Measurements from ENCODE around the gene NPM1.
"Not testable (repeated sequence)": the region's sequence is repeated elsewhere in the genome, so short reads cannot be mapped to it uniquely, and the experiment has no call there.

NPM1 gene, protein sequence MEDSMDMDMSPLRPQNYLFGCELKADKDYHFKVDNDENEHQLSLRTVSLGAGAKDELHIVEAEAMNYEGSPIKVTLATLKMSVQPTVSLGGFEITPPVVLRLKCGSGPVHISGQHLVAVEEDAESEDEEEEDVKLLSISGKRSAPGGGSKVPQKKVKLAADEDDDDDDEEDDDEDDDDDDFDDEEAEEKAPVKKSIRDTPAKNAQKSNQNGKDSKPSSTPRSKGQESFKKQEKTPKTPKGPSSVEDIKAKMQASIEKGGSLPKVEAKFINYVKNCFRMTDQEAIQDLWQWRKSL

DNA sequence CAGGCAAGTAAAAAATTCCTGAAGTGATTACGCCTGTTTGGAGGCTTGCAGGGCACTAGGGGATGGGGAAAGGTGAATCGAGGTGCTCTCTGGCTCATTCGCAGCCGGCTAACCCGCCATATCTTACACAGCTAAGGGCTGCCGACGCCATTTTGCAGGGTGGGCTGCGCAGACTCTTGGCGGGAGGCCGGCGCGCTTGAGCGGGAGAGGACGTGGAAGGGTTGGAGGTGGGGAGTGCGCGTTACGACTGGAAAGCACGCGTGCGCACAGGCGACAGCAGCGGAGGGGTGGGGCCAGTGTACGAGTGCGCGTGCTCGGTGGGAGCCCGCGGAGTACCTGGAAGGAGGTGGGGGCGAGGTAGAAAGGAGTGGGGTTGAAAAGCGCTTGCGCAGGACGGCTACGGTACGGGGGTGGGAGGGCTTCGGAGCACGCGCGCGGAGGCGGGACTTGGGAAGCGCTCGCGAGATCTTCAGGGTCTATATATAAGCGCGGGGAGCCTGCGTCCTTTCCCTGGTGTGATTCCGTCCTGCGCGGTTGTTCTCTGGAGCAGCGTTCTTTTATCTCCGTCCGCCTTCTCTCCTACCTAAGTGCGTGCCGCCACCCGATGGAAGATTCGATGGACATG, at the start of gene NPM1:
NPM1 (plus strand) TSS at position 505 of the 625 bp plus-strand sequence; CDS start at position 605, 100 bp downstream.
- peak; percentile 99 for DNase-seq (ENCODE audit: low spot score)

DNA sequence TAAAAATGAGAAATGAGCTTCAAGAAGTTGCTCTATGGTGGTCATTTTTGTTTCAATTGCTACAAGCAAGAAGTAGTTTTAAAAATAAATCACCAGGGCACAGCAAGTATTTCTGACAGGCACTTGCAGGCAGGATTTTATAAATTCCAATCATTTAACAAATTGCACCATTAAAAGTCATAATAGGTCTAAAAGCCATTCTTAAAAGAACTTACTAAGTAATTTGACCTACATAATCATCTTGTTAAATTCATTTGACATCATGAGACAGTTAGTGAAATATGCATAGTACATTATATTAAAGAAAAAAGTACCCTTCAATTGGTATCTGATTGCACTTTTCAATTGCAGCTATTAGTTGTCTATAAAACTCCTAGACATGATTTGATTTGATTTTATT, 47.6 kb upstream of the NPM1 start:
- DNase-seq (ENCODE audit: low spot score), result no peak

DNA sequence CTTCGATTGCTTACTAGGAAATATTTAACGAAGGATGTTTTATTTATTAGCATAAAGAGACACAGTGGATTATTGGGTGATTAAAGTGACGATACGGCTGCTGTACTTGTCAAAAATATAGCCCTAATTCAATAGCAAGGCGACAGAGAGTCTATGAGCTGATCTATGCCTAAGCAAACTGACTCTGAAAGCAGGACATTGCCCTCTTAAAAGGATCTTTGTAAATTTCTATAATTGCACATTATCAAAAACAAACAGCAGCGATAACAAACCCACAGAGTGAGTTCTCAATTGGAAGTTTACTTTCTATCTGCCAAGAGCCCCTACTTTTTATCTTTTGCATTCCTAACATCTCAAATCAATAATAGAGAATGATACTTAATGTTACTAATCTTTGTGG, 47.2 kb upstream of the NPM1 start:
- no peak for DNase-seq (ENCODE audit: low spot score)

DNA sequence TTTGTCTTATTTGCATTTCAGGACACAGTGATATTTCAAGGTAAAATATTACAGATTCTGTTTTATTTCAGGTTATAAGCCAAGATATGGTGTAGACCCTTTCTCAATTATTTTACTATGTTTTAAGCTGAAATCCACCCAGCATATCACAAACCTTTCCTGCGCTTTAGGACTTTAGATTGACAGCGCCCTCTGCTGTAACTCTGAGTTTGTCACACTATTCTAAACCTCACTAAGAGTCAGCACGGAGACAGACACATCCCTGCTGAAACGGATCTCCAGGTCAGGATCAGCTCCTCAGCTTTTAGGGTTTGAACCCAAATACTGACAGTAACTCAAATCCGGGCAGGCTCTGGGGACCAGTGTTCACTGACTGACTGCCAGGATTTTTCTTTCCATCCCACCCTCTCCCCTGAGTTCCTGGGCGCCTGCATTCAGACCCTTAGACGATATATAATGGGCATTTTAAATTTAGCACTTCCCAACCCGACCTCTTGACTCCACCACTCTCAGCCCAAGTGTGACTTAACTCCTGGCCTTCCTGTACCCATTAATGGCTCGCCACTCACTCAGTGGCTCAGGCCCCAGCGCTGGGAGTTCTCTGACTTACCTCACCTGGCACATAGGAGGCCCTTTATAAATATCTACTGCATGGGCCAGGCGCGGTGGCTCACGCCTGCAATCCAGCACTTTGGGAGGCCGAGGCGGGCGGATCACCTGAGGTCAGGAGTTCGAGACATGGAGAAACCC, 45.1 kb upstream of the NPM1 start:
- DNase-seq (ENCODE audit: low spot score), result peak; percentile 27

DNA sequence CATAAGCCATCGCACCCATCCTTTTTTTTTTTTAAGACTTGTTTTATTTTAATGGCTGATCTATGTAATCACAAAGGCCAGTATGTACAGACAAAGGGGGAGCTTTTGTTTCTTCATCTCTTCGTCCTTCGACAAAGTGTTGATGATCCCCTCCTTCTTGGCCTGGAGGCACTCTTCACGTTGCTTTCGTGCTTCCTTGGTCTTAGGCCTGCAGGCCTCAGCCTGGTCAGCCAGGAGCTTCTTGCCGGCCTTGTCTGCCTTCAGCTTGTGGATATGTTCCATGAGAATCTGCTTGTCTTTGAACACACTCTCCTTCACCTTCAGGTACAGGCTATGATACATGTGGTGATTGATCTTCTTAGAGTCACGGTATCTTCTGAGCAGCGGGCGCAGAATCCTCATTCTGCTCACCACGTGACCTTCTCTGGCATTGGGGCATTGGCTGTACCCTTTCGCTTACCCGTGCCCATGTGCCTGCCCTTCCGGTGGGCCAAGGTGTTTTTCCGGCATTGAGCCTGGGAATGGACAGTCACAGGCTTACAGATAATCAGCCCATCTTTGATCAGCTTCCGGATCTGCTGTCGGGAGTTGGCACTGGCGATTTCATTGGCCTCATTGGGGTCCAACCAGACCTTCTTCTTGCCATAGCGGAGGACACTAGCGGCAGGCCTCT, 42.6 kb upstream of the NPM1 start:
- no peak for DNase-seq (ENCODE audit: low spot score)

DNA sequence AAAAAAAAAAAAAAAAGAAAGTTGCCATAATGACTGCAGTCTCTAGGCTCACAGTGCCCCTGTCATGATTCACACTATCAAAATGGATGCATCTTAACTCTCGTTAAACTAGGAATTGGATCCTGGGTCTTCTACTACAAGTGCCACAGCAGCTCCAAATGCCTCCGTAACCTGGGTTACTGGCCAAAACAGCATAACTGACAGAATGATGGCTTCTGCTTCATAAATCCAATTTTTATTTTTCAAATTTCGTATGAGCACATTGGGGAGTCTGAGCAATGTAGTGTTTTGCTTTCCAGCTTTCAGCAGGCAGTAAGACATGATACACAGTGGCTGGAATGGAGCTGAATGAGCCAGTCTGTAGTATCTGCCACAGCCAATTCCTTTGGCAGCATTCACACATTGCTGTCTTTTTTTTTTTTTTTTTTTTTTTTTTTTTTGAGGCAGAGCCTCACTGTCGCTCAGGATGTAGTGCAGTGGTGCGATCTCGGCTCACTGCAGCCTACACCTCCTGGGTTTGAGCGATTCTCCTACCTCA, 36.0 kb upstream of the NPM1 start:
- DNase-seq (ENCODE audit: low spot score), result no peak

DNA sequence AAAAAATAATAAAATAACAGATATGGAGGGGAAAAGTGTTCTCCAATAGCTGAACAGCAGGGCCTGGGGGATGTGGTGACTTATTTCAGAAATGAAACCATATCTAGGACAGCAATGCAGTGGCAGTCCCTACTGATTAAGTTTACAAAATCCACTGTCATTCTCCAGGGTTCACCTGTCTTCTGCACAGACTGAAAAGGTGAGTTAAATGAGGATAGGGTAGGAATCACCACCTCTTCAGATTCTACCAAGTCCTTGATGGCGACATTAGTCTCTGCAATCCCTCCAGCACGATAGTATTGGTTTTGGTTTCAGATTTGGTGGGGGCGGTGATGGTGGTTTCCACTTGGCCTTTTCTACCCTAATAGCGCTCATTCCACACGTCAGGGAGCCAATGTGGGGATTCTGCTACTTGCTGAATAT, 32.3 kb upstream of the NPM1 start:
- peak; percentile 48 for DNase-seq (ENCODE audit: low spot score)

DNA sequence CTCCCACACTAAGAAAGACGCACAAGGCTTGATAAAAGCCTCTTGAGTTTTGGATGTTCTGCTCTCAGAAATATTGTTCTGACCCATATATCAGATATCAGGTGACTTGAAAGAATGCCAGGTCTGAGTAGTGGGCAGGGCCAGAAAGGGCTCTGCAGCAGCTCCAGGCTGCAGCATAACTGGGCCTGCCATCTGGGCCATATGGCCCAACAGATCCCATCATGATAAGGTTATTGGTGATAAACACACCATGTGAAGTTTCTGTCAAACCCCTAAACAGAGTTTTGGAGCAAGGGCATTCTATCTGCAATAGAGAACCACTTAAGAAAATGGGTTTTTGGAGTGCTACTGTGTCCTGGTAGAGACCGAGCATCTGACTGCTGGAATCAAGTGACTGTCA, 29.8 kb upstream of the NPM1 start:
- no peak for DNase-seq (ENCODE audit: low spot score)

DNA sequence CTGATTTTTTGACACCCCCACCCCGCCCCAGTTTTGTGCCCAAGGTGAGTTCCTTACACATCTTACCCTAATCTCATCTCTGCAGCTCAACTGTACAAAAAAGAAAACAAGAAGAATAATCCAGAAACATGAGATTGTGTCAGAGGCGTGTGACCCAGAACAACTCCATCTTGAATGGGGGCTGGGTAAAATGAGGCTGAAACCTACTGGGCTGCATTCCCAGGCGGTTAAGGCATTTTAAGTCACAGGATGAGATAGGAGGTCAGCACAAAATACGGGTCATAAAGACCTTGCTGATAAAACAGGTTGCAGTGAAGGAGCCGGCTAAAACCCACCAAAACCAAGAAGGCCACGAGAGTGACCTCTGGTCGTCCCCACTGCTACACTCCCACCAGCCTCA, 26.5 kb upstream of the NPM1 start:
- not testable (repeated sequence) for DNase-seq (ENCODE audit: low spot score)

DNA sequence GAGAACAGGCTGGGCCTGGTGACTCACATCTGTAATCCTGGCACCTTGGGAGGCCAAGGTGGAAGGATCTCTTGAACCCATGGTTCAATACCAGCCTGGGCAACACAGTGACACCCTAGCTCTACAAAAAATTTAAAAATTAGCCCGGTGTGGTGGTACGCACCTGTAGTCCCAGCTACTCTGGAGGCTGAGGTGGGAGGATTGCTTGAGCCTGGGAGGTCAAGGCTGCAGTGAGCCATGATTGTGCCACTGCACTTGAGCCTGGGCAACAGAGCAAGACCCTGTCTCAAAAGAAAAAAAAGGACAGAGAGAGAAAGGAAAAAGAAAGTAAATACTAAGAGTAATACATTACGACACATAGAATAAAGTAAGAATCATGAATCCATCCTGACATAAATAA, 24.4 kb upstream of the NPM1 start:
- DNase-seq (ENCODE audit: low spot score), result not testable (repeated sequence)

DNA sequence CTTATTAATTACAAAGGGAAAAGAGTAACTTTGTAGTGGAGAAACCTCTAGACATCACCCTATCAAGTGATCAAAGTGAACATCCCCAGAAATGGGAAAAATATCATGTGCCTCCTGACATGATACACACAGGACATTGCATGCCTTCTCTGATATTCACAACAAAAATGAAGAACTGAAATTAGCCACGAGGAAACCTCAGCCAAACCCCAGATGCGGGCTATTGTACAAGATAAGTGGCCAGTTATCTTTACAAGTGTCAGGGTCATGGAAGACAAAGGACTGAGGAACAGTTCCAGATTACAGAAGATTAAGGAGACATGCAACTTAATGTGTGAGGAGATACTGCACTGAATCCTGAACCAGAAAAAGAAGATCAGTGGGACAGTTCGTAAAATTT, 23.8 kb upstream of the NPM1 start:
- DNase-seq (ENCODE audit: low spot score), result no peak

DNA sequence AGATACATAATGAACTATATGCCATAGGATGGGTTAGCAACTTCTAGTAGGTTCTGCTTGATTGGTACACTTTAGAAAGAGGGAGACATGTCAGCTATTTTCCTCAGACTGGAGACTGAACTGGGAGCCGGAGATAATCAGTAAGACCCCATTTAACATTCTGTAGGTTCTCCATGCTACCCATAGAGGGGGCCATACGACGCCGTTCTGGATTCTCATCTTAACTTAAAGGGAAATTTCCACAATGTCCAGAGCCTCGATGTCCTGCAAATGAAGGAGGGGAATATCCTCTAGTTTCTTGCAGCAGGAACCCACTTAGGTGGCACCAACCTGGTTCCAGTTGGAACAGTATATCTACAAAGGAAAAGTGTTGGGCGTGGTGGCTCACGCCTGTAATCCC, 22.3 kb upstream of the NPM1 start:
- no peak for DNase-seq (ENCODE audit: low spot score)

DNA sequence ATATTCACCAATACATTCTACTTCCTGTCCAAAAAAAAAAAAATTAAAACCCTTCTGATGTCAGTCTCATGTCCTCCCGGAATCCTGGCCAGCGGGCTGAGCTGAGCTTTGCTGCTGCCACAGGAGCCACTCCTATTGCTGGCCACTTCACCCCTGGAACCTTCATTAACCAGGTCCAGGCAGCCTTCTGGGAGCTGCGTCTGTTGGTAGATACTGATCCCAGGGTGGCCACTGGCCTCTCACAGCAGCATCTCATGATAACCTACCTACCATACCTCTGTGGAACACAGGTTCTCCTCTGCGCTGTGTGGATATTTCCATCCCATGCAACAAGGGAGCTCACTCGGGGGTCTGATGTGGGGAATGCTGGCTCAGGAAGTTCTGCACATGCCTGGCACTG, 21.0 kb upstream of the NPM1 start:
- DNase-seq (ENCODE audit: low spot score), result no peak

DNA sequence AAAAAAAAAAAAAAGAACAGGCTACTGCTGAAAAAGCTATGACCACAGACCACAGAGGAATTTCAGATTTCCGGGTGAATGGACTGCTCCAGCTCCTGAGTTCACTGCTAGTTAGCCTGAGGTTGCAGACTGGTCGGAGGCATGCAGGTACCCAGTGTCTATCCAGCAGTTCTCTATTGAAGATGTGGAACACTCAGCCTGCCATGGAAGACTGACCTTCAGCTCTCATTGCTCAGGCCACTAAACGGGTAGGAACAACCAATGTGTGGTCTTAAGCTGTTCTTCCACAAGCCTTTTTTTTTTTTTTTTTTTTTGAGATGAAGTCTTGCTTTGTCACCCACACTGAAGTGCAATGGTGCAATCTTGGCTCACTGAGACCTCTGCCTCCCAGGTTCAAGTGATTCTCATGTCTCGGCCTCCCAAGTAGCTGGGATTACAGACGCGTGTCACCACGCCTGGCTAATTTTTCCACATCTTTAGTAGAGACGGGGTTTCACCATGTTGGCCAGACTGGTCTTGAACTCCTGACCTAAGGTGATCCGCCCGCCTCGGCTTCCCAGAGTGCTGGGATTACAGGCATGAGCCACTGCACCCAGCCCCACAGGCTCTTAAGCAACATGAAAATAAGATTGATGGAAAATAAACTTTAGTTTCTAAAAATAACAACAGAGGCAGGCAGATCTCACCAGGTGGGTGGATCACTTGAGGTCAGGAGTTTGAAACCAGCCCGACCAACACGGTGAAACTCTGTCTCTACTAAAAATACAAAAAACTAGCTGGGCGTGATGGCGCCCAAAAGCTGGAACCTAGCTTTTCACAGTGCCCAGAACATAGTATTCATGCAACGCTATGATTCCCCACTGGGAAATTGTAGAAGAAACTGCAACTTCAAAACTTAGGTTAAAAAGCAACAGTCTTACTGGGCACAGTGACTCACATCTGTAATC, 20.0 kb upstream of the NPM1 start:
- DNase-seq (ENCODE audit: low spot score), result no peak

DNA sequence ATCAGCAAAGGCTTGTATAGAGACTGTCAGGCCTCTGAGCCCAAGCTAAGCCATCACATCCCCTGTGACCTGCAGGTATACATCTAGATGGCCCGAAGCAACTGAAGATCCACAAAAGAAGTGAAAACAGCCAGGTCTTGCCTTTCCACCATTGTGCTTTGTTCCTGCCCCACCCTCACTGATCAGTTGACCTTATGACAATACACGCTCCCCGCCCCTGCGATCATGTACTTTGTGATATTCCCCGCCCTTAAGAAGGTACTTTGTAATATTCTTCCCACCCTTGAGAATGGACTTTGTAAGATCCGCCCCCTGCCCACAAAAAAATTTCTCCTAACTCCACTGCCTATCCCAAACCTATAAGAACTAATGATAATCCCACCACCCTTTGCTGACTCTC, 18.6 kb upstream of the NPM1 start:
- no peak for DNase-seq (ENCODE audit: low spot score)

DNA sequence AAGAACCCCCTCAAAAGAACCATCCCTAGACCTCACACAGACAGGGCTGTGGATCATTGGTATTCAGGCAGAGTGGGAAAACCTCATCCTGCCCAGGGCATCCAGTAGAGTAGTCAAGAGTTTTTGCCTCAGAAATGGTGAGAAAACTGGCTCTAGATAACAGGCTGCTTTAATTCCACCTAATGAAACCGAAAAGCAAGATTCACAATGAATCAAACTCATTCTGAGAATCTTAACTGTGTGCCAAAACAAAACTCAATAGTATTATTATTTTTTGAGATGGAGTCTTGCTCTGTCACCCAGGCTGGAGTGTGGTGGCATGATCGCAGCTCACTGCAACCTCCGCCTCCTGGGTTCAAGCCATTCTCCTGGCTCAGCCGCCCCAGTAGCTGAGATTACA, 17.8 kb upstream of the NPM1 start:
- no peak for DNase-seq (ENCODE audit: low spot score)

DNA sequence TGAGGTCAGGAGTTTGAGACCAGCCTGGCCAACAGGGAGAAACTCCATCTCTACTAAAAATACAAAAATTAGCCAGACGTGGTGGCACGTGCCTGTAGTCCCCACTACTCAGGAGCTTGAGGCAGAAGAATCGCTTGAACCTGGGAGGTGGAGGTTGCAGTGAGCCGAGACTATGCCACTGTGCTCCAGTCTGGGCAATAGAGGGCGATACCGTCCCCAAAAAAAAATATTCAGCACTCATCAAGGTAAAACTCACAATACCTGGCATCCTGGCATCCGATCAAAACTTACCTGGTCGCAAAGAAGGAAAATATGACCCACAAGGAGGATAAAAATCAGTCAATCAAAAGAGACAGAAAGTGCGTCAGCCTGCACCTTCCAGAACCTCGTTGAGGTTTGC, 16.8 kb upstream of the NPM1 start:
- DNase-seq (ENCODE audit: low spot score), result not testable (repeated sequence)

DNA sequence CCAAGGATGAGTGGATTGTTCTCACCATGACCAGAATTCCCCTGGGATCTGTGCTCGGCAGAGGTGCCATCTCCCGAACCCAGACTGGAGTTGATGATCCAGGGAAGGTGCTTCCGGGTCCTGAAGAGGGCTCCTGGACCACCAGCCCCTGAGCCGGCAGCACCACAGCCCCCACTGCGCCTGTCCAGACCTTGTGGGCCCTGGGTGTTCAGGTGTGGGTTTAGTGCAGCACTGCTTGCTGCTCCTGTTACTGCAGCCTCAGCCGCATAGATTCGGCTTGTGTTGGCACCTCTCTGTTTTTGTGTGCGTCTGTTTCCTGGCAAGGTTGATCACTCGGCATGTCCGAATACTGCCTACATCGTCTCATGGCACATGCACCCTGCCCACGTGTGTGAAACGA, 16.3 kb upstream of the NPM1 start:
- DNase-seq (ENCODE audit: low spot score), result no peak

DNA sequence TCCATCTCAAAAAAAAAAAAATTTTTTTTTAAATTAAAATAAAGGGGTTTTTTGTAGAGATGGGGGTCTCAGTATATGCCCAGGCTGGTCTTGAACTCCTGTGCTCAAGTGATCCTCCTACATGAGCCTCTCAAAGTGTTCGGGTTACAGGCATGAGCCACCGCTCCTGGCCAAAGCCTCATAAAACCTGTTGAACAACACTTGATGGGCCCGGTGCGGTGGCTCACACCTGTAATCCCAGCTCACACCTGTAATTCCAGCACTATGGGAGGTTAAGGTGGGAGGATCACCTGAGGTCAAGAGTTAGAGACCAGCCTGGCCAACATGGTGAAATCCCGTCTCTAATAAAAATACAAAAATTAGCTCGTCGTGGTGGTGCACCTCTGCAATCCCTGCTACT, 7.7 kb upstream of the NPM1 start:
- no peak for DNase-seq (ENCODE audit: low spot score)

DNA sequence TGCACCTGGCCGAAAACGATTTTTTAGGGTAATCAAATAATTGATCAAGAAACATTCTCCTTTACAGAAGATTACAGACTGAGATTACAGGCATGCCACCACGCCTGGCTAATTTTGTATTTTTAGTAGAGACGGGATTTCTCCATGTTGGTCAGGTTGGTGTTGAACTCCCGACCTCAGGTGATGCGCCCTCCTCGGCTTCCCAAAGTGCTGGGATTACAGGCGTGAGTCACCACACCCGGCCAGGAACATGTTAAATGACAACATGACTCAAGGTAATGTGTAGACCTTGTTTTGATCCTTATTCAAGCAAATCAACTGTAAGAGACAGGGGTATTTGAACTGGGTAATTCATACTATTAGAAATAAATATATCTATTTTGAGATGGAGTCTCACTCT, 3.2 kb upstream of the NPM1 start:
- DNase-seq (ENCODE audit: low spot score), result not testable (repeated sequence)

DNA sequence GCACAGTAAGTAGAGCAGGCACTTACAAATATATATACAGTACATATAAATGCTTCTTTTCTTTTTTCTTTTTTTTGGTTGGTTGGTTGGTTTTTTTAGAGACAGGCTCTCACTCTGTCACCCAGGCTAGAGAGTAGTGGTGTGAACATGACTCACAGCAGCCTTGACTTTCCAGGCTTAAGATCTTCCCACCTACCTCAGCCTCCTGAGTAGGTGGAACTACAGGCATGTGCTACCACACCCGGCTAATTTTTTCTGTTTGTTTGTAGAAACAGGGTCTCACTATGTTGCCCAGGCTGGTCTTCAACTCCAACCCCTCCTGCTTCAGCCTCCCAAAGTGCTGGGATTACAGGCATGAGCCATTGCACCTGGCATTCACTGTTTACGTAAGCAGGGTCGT, 2.6 kb upstream of the NPM1 start:
- DNase-seq (ENCODE audit: low spot score), result not testable (repeated sequence)

All from activated CD4-positive, alpha-beta T cell treated with anti-CD3 and anti-CD28 coated beads, Interleukin-2, Interleukin-4, amounts not matched to agents 100 ng/mL and 50 ng/mL, durations not matched to agents 16 hours and 8 hours (primary cell).